HepG2 (cell line): ENCODE data around the gene FAM53B.

Experiments used
- RBFOX2 ChIP-seq: fragments of 200-400 bp; formaldehyde crosslinking; IDR thresholded peaks from 2 replicates; pipeline ENCODE4 v1.6.1; 2017; ENCODE audit warnings: low read depth, mild to moderate bottlenecking, low read length
- SP1 ChIP-seq, 2 experiments: fragments of 450-650 bp in 1 of 2; sonication (generic) in 1 of 2; formaldehyde crosslinking in 1 of 2; IDR thresholded peaks; 2 replicates each; pipeline versions ENCODE4 v1.4.0 to v1.6.1; 2016 to 2020; ENCODE audit warnings: missing genetic modification reagents in 1 of 2
- ZSCAN21 ChIP-seq: sonication (generic); formaldehyde crosslinking; IDR thresholded peaks from 2 replicates; pipeline ENCODE4 v1.8.0; 2022; ENCODE audit warnings: mild to moderate bottlenecking, missing genetic modification reagents, moderate library complexity, borderline replicate concordance

DNA sequence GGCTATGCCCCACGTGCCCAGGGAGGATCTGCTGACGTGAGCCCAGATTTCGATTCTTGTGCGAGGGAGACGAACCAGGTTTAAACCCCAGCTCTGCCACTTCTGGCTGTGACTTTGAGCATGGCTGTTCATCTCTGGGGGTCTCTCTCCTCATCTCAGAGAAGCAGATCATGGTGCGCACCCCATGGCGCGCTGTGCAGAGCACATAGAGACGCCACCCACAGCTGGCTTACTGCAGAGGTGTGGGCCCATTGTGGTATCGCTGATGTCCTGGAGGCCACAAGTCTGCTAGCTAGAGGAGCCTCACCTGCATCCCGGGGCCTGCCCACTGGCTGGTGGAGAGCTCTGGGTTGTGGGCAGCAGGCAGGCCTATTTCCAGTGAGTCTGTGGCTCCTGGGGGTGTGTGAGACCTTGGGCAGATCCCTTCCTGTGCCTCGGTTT lies 142.0 kb downstream of the FAM53B start:
- TF ChIP-seq RBFOX2: no peak
- no peak for TF ChIP-seq SP1 (IDR thresholded peaks at IDR 0.05)
- TF ChIP-seq SP1 (CRISPR knock-in tag; IDR thresholded peaks at IDR 0.05): no peak
- TF ChIP-seq ZSCAN21 (CRISPR knock-in tag): no peak
